WI38 (cell line): ENCODE data around the gene STXBP4.

Experiments
- H3K4me3 ChIP-seq: 2 replicates; pipeline ENCODE4 v1.5.1; 2011; ENCODE audit warnings: low read depth, mild to moderate bottlenecking, control low read depth, low read length
- CTCF ChIP-seq: IDR thresholded peaks from 2 replicates; pipeline ENCODE4 v1.5.1; 2012; ENCODE audit warnings: low read depth, mild to moderate bottlenecking, control low read depth, low read length

The STXBP4 gene

GRCh38 chr17:54991567-54991966 lies 23.0 kb downstream of the STXBP4 start:
- no peak overlapping the region for H3K4me3 ChIP-seq
- no peak for TF ChIP-seq CTCF

- H3K4me3 ChIP-seq: no peak overlapping the region
- 0 out of 2 replicates have a peak, but pooled peaks have one; percentile 17 for TF ChIP-seq CTCF
These were observed 24.5 kb downstream of the STXBP4 start for GRCh38 chr17:54992797-54993639.

- no peak for TF ChIP-seq CTCF
- no peak overlapping the region for H3K4me3 ChIP-seq
These were observed 27.9 kb downstream of the STXBP4 start for GRCh38 chr17:54996441-54996840.

GRCh38 chr17:55002458-55002857 lies 33.9 kb downstream of the STXBP4 start:
- H3K4me3 ChIP-seq: no peak overlapping the region
- TF ChIP-seq CTCF: no peak

GRCh38 chr17:55004484-55004883 lies 35.9 kb downstream of the STXBP4 start:
- TF ChIP-seq CTCF: no peak
- no peak overlapping the region for H3K4me3 ChIP-seq

- no peak overlapping the region for H3K4me3 ChIP-seq
- peak; percentile 37; the same call in 1 of the 2 replicates for TF ChIP-seq CTCF
These were observed 37.0 kb downstream of the STXBP4 start for GRCh38 chr17:55005520-55005919.

- H3K4me3 ChIP-seq: no peak overlapping the region
- TF ChIP-seq CTCF: no peak
These were observed 55.1 kb downstream of the STXBP4 start for GRCh38 chr17:55023626-55024025.
